Heart left ventricle (tissue), 16 donors: ENCODE data around the gene RAB11A. TPM values are rescaled to one million over a fixed set of nuclear protein-coding genes. Genes with fewer than 3 reads are reported as not detected.

Experiments
- ATAC-seq, 4 donors: fragments of 200-7000 bp; cut with Tn5 transposase; one replicate each; pipeline ENCODE4 v1.9.1; 2020 to 2022; ENCODE audit warnings: moderate library complexity in 4 of 4, mild to moderate bottlenecking in 3 of 4, moderate number of reproducible peaks in 1 of 4
- DNase-seq, 5 donors: peaks; one replicate each; pipeline ENCODE4 v3.0.0-alpha.2; 2020
- H3K27ac ChIP-seq, 12 donors: fragments of 200-600 bp; sonication (generic) in 4 of 12; one replicate each; pipeline versions ENCODE4 v1.5.0 to v1.8.0; 2016 to 2022; ENCODE audit warnings: mild to moderate bottlenecking in 2 of 12
- H3K27me3 ChIP-seq, 9 donors: fragments of 200-600 bp; sonication (generic) in 2 of 9; one replicate each; pipeline versions ENCODE4 v1.5.1 to v1.8.0; 2016 to 2022; ENCODE audit warnings: mild to moderate bottlenecking in 3 of 9
- H3K36me3 ChIP-seq, 9 donors: fragments of 200-600 bp; sonication (generic) in 2 of 9; one replicate each; pipeline versions ENCODE4 v1.5.0 to v1.8.0; 2018 to 2022; ENCODE audit warnings: mild to moderate bottlenecking in 2 of 9
- H3K4me1 ChIP-seq, 12 donors: fragments of 200-600 bp; sonication (generic) in 4 of 12; one replicate each; pipeline versions ENCODE4 v1.5.0 to v1.8.0; 2016 to 2022; ENCODE audit warnings: mild to moderate bottlenecking in 3 of 12
- H3K4me3 ChIP-seq, 12 donors: fragments of 200-600 bp; sonication (generic) in 4 of 12; one replicate each; pipeline versions ENCODE4 v1.5.0 to v1.8.0; 2017 to 2022; ENCODE audit warnings: mild to moderate bottlenecking in 9 of 12, moderate library complexity in 4 of 12
- H3K9me3 ChIP-seq, 12 donors: fragments of 200-600 bp; sonication (generic) in 4 of 12; one replicate each; pipeline versions ENCODE4 v1.5.0 to v1.8.0; 2016 to 2022; ENCODE audit warnings: mild to moderate bottlenecking in 1 of 12
- CTCF ChIP-seq, 12 donors: fragments of 200-600 bp; sonication (generic) in 4 of 12; IDR thresholded peaks; one replicate each; pipeline versions ENCODE4 v1.5.0 to v1.8.0; 2018 to 2022; ENCODE audit warnings: antibody characterized with exemption in 12 of 12, mild to moderate bottlenecking in 5 of 12
- POLR2A ChIP-seq, 2 donors: fragments of 450-650 bp; IDR thresholded peaks; one replicate each; pipeline ENCODE4 v1.6.1; 2017; ENCODE audit warnings: antibody characterized with exemption in 2 of 2, mild to moderate bottlenecking in 2 of 2, moderate library complexity in 2 of 2
- WGBS, 4 donors: extraction: QIAGEN DNeasy Blood & Tissue Kit in 2 of 4; methylation state at CpG; one replicate each; pipeline versions ENCODE4 v1.1.5 to v1.1.7; 2013 to 2018; 5-methylcytosine and 5-hydroxymethylcytosine counted together
- intact Hi-C, 10 donors: fragments of 100-400 bp; cut with DNase I; formaldehyde crosslinking; loops; one replicate each; pipeline versions ENCODE4 v1.11.1 to v1.14.2; 2022
- polyA plus RNA-seq, 2 donors: library from polyadenylated mRNA; stranded (reverse); fragments of 200-250 nt; gene quantifications; one replicate each; pipeline ENCODE4 v1.2.3, GENCODE V29; 2013
- total RNA-seq, 9 donors: library from RNA; depleted of rRNA in 2 of 9; stranded (reverse); fragments of >200 nt in 2 of 9; fragmentation: NEBNext Ultra II Directional in 3 of 9; extraction: Animal tissue kit (Norgen Biotek cat#: 25700) in 3 of 9; gene quantifications; one replicate each; pipeline versions ENCODE4 v1.1.0 to v1.2.4, GENCODE V29; 2016 to 2023
- donor health status: ischemic (EF 13 %, LVEDD 7.1; RV severe dilation, severe dysfunction).
- donor health status: healthy with polysubstance abuse.
- donor health status: DM: no; HTN: yes; CAD: no.
- donor health status: DM: no; HTN: no; CAD: no.
- donor health status: ischemic (EF 25% LVEDD 6.9; RV normal size, moderate dysfunction).
- donor health status: ischemic (EF 25% LVEDD 5.7; RV mildly dilated, moderate dysfunction).
- donor health status: healthy.
- donor health status: DM: yes; HTN: yes; CAD: no.
- donor health status: ischemic (EF 35%, LVEDD 5.7; RV mildly dilated, moderate dysfunction).
- donor health status: nonischemic (EF 11% LVEDD 7.7; RV severe dilation, severe dysfunction).
- donor health status: DM: yes; HTN: yes; CAD: no.
- donor health status: PGD.
- donor health status: ischemic (EF 29% LVEDD 5.4; RV normal size, mild dysfunction).
- donor health status: nonischemic (EF 23%, LVEDD 6.1; RV moderate dilation, normal function).

The RAB11A gene
- total and polyA plus RNA-seq, 11 donors: 50.3 to 307 (median 162) TPM

GRCh38 chr15:65833501-65834205 lies 35.6 kb upstream of the RAB11A start:
- 50 to 56% (median 52%) methylated on average over 4 of the region's 4 CpGs for WGBS, 4 donors
- no peaks in the 10 kb centered on the region for H3K27me3 ChIP-seq
- H3K9me3 ChIP-seq: no peaks in the 10 kb centered on the region
- H3K4me3 ChIP-seq: peak overlapping the region in 3 of 12 donors; percentile 9 to 50 (median 47)
- intact Hi-C loops: loop anchor here in 7 of 10 donors (1.0 to 5.0 kb wide), 5 partner anchors 34 to 41 kb away; partner anchors contain the start of genes RAB11A (in 4 of the 7) and DENND4A (in 3 of the 7)
- peaks cover 12 to 76% (median 27%) of the 10 kb centered on the region in 12 donors for H3K4me1 ChIP-seq
- ATAC-seq (peak in 1 of 4 donors; percentile 11), DNase-seq (peak in 3 of 5 donors; percentile 19 to 53 (median 42))
- no peaks in the 10 kb centered on the region for H3K36me3 ChIP-seq
- TF ChIP-seq CTCF (IDR thresholded peaks at IDR 0.05) (no peak), POLR2A (IDR thresholded peaks at IDR 0.05) (no peak)
- H3K27ac ChIP-seq: peak overlapping the region; percentile 72 to 92 (median 85)

- DNase-seq (no peak), ATAC-seq (no peak)
- TF ChIP-seq POLR2A (IDR thresholded peaks at IDR 0.05) (no peak), CTCF (IDR thresholded peaks at IDR 0.05) (no peak)
- H3K27ac ChIP-seq: peak overlapping the region in 2 of 12 donors; percentile 84 to 92
- H3K4me1 ChIP-seq: peaks cover 12 to 73% (median 27%) of the 10 kb centered on the region in 12 donors
- intact Hi-C loops: loop anchor here in 4 of 10 donors (5.0 kb wide), 3 partner anchors 33 to 42 kb away; partner anchors contain the start of genes DENND4A (in 2 of the 4) and RAB11A (in 1 of the 4)
- no peaks in the 10 kb centered on the region for H3K27me3 ChIP-seq
- 93 to 98% (median 94%) methylated on average over 8 of the region's 8 CpGs for WGBS, 4 donors
- H3K36me3 ChIP-seq: no peaks in the 10 kb centered on the region
- H3K9me3 ChIP-seq: no peaks in the 10 kb centered on the region
- no peak overlapping the region for H3K4me3 ChIP-seq
Observed at GRCh38 chr15:65834603-65835282, 34.5 kb upstream of the RAB11A start.

GRCh38 chr15:65835447-65835846 lies 33.8 kb upstream of the RAB11A start:
- TF ChIP-seq CTCF (IDR thresholded peaks at IDR 0.05) (no peak), POLR2A (IDR thresholded peaks at IDR 0.05) (no peak)
- intact Hi-C loops: no loop called here
- H3K4me1 ChIP-seq: peaks cover 12 to 76% (median 27%) of the 10 kb centered on the region in 12 donors
- no peaks in the 10 kb centered on the region for H3K36me3 ChIP-seq
- no peak for DNase-seq
- 69 to 81% (median 75%) methylated on average over 4 of the region's 4 CpGs for WGBS, 4 donors
- H3K9me3 ChIP-seq: no peaks in the 10 kb centered on the region
- H3K27ac ChIP-seq: peak overlapping the region in 2 of 12 donors; percentile 0 to 22
- H3K4me3 ChIP-seq: no peak overlapping the region
- ATAC-seq: no peak
- H3K27me3 ChIP-seq: no peaks in the 10 kb centered on the region

- TF ChIP-seq CTCF (IDR thresholded peaks at IDR 0.05) (peak in 1 of 12 donors; percentile 30), POLR2A (IDR thresholded peaks at IDR 0.05) (no peak)
- peak overlapping the region in 1 of 12 donors; percentile 77 for H3K27ac ChIP-seq
- 91 to 97% (median 95%) methylated on average over 4 of the region's 4 CpGs for WGBS, 4 donors
- DNase-seq: no peak
- H3K4me1 ChIP-seq: peaks cover 12 to 84% (median 26%) of the 10 kb centered on the region in 12 donors
- H3K9me3 ChIP-seq: no peaks in the 10 kb centered on the region
- H3K36me3 ChIP-seq: no peaks in the 10 kb centered on the region
- ATAC-seq: no peak
- H3K4me3 ChIP-seq: no peak overlapping the region
- no peaks in the 10 kb centered on the region for H3K27me3 ChIP-seq
- intact Hi-C loops: no loop called here
Observed at GRCh38 chr15:65836665-65837064, 32.6 kb upstream of the RAB11A start.
